NCI-H1436 (cell line): Measurements from ENCODE around the gene WDFY4.

ENCODE experiments used
- DNase-seq: peaks from one replicate; lab custom pipeline; 2025; lab: John Stamatoyannopoulos, UW

Gene WDFY4

DNA sequence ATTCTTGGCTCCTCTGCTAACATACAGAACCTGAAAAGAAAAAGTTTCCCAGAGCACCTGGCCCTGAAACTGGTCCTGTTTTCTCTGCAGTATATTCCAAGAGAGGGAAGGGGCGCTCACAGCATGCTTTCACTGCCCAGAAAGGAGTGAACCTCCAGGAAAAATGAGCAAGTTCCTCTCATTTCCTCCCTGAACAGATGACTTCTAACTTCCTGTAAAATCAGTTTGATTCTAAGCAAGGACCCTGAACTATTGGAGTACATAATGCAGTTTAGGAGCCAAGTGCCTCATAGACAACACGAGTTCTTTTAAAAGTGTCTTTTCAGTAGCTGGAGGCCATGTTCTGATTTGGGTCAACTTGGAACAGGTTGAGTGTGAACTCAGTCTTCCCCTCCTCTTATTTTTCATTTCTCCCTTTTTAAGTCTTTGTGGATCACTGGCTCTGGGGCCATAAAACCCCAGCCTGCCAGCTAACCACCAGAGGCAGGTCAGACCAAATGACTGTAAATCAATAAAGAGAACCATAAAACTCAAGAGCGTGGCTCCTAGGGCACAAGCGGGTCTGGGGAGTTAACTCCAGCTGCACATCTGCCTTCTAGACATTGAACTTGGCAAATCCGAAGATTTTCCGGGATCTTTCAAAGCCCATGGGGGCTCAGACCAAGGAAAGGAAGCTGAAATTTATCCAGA, 260.9 kb downstream of the WDFY4 start:
- no peak for DNase-seq

DNA sequence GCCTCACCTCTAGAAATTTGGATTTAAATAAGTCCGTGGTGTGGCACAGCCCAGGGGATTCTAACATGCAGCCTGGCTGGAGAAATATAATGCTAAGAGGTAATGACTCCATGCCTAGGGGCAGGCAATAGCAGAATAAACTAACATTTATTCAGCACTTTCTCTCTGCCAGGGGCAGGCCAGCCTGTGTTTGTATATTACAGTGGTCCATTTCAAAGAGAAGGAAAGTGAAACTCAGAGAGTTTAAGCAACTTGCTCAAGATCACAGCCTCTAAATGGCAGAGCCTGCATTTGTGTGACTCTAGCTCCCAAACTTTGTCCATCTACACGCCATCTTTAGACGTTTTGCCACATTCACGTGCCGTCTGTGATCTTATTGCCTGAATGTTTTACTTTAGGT, 261.7 kb downstream of the WDFY4 start:
- no peak for DNase-seq

DNA sequence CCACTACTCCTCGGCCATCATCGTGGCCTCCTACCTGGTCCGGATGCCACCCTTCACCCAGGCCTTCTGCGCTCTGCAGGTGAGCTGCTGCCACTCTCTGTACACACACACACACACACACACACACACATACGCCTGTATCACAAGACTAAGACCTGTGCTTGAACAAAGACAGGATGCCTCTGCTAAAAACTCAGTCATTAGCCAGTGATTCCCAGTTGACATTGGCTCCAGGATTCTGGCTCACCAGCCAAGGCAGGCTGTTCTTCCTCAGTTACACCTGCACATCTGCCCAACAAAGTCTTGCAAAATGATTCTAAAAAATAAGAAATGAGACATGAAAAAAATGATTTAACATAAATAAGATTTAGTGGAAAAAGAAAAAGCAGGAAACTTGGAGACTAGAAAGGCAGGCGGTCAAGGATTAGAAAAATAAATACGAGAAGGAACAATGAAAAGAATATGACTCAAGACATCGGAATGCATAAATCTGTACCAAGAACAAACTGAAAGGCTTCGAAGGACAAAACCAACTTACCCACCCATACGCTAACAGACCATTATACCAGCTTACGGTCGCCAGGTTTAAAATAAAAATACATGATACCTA, 262.3 kb downstream of the WDFY4 start:
- no peak for DNase-seq

DNA sequence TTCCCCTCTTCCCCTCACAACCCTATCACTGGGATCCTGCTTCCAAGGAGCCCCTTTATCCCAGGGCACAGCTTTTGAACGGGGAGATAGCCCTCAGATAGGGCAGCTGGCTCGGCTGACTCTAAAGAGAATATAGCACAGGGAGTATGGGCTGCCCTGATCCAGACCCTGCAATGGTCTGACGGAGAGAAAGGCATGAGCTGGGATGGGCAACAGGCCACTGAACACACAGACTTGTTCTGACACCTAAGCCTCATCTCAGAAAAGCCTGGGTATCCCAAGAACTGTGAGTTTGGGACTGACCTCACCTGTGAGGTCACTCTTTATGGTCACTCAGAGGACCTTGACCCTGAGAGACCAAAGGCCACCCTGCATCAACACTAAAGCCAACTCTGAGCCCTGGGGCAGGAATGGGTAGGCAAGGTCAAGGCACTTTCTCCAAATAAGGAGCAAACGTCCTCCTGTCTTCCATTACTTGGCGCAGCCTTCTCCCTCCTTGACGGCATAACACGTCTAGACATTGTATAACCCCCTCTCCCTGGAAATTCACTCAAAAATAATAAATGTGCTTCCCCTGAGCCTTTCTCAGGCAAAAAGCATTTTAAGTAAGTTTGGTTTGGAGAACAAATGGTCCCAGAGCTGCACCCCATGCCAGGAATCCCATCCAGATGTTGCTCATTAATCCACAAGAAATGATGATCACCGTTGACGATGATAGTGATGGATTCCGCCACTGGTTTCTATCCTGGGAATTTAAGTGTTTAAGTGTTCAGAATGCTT, 263.2 kb downstream of the WDFY4 start:
- DNase-seq, result no peak

DNA sequence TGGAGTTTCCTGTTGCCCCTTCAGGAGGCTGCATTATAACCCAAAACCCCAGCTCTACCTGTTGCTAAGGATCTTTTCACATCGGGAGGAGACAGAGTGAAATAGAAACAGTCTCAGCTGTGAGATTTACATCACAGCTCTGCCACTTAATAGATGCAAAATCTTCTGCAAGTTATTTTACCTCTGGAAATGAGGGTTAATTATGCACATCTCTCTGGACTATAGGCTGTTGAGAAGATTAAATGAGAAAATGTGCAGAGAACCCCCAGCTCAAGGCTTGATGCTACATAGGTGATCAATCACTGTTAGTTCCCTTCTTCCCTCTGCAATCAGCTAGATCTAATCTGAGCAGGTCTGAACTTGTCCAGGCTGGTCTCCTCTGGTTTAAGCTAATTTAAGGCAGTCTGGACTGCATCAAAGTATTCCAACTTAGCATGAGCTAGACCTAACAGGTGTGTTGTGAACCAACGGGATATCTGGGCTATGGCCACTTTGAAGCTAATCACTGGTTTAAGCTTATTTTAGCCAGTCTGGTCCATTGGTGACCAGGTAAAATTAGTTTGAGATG, 263.9 kb downstream of the WDFY4 start:
- no peak for DNase-seq

DNA sequence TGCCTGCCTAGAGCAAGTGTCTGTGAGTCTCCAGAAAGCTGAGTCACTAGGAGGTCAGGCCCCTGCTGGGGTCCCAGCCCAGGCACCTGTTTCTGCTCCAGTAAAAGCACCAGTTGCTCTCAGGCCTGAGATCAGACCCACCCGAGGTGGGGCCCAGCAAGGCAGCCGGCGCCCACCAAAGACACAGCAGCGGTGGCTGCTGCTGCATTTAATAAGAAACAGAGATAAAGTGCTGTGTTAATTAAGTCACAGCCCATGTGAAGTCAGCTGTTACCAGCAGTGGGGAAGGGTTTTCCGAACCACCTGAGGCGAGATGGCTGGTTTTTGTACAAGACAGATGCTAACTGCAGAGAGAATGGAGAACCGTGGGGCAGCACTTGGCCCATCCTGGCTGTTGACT, 267.0 kb downstream of the WDFY4 start:
- DNase-seq, result no peak

DNA sequence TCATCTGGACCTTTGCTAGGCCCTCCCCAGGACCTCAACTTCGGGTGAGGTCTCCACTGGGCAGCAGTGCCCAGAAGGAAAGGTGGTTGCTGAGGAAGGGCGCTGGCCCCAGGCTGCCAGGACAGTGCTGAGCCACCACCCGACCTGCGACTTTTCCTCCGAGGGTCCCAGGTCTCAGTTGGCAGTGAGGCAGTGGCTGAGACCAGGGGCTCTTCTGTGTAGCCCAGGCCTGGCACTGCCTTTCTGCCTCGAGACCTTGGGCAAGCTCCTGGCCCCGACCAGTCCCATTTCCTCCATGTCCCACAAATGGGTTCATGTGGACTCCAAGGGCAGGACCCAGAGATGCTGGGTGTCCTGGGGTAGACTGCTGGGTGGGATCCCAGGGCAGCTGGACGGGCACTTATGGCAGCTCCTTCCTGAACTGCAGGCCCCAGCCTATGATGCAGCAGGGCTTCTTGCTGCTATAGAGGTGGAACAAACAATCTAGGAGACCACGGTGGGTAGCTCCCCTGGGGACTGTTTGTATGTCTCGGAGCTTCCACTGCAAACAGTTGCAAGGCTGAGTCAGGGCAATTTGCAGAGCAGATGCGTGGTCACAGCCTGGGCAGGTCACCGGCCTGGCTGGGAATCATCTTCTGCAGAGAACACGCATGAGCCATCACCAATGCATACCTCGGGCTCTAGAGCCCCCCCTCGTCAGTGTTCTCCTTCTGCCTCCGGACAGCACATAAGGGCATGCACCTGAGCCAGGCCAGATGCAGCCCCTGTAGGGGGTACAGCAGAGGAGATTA, 272.9 kb downstream of the WDFY4 start:
- DNase-seq, result no peak

DNA sequence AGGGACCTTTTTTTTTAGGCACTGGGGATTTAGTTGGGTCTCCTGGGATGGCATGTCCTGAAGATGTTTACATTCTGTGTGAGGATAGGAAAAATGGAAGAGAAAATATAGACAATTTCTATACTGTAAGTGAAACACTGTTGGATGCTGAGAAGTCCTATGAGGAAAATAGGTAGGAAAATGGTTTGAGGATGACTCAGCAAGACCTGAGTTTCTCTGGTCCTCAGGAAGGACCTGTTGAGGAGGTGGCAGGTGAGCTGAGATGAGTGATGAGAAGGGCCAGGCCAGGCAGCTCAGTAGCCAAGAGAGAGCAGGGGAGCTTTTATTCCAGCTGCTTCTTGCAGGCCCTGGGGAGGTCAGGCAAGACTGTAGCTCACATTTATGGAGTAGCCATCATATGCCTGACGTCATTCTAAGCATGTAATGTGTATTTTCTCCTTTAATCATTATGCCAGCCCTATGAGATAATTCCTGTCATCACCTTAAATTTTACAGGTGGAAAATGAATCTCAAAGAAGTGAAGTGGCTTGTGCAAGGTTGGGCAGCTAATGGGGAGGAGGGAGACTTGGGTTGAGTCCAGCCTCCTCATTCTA, 274.0 kb downstream of the WDFY4 start:
- no peak for DNase-seq

DNA sequence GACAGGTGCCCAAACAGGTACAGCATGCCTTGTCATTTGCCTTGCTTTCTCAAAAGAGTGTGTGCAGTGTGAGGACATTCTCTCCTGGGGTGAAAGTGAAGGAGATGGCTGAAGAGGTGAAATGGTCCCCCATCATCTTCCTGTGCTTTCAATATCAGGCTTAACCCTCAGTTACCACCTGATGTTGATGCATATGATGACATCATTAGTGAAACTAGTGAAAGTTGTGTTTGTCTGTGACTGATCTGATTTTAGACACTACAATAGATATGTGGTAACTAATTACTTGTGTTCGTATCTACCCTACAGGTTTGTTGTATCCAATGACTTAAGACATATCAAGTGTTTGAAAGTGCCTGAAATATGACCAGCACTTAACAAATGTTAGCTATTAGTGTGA, 279.4 kb downstream of the WDFY4 start:
- no peak for DNase-seq

DNA sequence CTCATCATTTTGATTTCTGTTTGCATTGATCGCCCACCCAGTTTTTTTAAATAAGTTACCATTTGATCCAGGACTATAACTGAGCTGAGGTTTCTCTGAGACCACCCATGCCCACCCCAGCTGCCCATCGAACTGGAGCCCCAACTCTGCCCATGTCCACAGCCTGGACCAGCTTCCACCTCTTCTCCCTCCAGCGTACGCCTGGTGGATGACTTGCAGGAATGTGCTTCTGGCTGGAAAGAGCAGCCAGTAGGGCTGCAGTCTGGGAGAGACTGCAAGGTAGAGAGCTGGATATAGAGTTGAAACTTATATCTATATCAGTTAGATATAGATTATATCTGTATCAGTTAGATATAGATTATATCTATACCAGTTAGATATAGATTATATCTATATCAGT, 280.8 kb downstream of the WDFY4 start:
- DNase-seq, result no peak

DNA sequence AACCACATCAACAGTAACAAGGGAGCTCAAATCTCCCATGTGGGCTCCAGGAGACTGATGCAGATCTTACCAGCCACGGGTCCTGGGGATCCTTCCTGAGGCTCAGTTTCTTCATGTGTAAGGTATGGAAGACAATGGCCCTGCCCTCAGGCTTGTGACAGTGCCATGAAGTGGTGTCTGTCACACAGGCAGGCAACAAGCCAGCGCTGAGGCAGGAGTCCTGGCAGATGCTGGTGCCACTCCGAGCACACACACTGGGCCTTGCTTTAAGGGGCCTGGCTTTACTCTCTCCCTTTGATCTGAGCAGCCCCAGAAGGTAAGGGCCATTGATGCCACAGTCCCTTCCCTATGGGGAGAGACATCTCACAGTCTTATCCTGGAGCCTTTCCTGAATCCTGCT, 283.4 kb downstream of the WDFY4 start:
- DNase-seq, result no peak

DNA sequence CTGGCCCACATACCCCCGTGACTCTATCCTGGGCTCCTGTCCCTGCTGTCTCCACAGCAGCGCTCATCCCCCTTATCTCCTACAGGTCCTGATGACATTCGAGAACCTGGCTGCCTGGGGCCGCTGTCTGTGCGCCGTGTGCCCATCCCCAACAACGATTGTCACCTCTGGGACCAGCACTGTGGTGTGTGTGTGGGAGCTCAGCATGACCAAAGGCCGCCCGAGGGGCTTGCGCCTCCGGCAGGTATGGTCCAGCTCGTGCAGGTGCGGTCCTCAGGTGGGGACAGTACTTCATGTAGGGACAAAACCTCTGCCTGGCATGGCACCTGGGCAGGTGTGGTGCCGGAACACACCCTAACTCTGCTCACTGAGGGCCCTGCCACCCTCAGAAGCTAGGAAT, 285.4 kb downstream of the WDFY4 start:
- DNase-seq, result no peak

DNA sequence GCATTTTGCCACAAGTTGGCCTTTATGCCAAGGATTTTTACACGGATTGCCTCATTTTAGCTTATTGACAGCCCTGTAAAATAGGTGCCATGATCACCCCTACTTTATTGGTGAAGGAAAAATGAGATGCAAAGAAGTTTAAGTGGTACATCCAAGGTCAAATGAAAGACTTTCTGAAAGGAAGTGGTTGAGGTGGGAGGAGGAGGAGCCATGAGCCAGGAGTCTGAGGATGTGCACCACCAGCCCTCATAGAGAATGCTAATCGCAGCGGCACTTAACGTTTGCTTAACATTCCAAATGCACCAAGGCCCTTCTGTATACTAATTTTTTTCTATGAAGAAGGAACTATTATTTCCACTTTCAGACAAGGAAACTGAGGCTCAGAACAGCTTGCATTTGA, 286.0 kb downstream of the WDFY4 start:
- no peak for DNase-seq

DNA sequence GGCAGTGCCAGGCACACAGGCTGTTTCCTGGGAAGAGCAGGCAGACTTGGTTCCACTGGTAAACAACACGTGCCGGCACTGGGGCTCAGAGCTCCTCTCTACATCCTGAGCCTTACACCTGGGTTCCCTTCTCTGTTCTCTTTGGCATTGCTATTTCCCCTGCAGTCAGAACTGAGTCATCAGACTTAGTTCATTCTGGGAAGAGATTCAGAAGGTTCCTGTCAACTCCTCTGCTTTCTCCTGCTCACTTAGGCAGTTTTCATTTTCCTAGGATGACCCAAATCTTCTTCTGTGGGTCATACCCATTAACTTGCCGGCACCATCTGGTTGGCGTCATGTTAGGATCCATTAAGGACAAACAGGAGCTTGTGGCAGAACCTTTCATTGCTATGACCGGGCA, 288.4 kb downstream of the WDFY4 start:
- DNase-seq, result no peak

DNA sequence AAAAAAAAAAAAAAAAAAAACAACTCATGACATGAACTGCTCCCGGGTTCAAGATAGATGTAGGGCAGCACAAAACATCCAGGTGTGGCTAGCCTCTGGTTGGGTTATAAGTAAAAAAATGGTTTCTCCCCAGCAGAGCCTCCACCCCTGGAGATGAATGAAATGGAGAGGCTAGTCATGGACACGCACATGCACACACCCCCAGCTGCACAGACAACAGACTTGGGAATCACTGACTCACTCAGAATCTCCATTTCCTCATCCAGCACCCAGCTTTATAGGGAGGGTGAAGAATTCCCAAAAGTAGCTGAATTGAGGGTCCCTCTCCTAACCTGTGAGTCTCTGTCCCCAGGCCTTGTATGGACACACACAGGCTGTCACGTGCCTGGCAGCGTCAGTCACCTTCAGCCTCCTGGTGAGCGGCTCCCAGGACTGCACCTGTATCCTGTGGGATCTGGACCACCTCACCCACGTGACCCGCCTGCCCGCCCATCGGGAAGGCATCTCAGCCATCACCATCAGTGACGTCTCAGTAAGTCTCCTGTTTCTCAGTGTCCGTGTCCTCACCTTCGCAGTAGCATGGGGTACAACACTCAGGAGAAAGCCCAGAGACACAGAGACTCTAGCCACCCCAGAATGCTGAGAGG, 290.0 kb downstream of the WDFY4 start:
- DNase-seq, result no peak

DNA sequence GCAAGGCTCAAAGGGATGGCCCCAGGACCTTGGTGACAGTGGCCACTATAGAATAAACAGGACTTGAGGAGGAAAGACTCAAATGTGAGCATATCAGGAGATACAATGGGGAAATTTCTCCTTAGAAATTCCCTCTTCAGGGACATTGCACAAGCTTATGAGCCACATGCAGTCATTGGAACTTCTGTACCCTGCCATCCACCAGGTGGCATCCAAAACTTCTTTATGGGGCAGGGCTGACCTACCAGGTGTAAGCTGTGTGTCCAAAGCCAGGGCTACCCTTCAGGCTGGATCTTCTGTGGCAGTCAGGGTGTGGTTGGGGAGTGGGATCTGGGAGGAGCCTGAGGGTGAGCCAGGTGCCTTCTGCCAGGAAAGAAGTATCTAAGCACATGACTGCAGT, 291.5 kb downstream of the WDFY4 start:
- DNase-seq, result no peak

DNA sequence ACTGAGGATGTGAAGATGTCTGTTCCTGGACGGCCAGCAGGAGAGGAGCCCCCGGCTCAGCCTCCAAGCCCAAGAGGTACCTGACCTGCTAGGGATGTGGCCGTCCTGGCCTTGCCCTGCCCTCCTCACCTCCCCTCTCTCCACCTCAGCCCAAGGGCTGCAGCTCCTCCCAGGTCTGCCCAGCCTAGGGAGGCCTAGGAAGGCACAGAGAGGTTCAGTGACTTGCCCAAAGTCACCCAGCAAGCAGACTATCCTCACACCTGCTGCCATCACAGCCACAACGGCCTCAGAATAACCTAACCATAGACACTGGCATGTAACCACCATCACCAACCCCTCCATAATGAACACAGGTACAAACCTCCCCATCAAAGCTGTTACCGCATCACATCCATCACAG, 293.6 kb downstream of the WDFY4 start:
- no peak for DNase-seq

DNA sequence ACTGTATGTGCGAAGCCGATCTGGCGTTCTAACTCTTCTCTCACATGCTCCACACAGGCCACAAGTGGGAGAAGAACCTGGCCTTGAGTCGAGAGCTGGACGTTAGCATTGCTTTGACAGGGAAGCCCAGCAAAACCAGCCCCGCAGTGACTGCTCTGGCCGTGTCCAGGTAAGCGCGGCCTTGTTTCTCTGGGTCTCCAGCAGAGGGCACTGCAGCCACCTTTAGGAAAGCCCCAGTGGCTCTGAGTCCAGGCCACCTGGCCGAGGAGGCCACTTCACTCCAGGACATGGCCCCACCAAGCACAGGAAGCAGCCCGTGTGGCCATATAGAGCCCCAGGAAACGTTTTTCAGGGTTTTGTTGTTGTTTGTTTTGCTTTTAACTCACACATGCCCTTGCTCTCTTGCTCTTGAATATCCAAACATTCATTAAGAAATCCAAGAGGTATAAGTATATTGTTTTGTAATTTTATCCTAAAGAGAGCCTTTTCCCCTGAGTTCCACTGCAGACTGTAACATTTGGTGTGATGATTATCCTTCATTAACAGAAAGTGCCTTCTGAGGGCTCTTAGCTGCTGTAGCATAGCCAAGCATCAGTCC, 296.7 kb downstream of the WDFY4 start:
- DNase-seq, result peak; percentile 0

DNA sequence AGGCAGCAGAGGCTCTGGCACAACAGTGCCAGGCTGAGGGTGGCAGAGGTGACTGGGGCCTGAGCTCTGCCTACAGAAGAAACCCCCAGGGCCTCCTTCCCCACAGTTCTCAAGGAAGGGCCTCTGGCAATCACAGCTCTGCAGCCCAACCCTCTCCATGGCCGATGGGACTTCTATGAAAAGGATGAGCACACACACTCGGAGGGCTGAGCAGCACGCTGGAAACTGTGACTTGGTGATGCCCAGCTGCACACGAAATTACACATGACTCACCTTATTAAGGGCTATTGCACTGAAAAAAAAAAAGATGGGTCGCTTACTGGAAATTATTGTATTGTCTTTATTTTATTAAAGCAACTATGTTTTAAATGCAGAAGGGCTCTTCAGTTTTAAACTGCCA, 297.9 kb downstream of the WDFY4 start:
- DNase-seq, result no peak

DNA sequence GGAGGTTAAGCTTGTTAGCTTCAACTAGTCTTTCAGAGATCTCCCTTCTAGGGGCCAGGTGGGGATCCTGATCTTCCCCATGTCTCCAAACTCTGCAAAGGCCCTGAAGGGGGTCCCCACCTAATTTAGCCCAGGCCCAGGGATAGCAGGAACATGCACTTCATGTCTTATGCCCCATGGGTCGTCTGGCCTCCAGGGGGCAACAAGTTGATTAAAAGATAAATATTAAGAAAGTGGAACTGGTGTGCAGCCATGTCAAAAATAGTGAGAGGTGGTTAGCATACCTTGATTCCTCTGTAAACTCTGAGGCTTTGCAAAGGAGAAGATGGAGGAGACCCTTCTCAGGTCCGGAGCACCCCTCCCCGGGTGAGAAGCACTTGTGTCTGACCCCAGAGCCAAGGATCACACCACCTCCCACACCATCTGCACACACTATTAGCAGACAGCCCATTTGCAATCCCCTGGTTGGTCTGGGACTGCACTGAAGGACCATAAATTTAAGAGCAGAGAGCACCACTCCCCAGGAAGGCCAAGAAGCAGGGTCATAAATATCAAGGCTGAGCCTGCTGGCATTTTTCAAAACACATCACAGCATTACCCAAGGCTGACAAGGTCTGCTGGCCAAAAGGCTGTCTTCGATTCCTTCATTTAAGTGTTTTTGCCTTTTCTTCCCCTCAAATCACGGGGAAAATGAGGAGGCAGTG, 299.1 kb downstream of the WDFY4 start:
- no peak for DNase-seq
